Measurements from ENCODE around the gene CLEC18C. TPM values are rescaled to one million over a fixed set of nuclear protein-coding genes. Genes with fewer than 3 reads are reported as not detected.

Gene CLEC18C
- total and polyA plus RNA-seq, 2 of the 4 experiments (the other 2 are of a cell fraction): 0.03 TPM; not detected in 1

DNA sequence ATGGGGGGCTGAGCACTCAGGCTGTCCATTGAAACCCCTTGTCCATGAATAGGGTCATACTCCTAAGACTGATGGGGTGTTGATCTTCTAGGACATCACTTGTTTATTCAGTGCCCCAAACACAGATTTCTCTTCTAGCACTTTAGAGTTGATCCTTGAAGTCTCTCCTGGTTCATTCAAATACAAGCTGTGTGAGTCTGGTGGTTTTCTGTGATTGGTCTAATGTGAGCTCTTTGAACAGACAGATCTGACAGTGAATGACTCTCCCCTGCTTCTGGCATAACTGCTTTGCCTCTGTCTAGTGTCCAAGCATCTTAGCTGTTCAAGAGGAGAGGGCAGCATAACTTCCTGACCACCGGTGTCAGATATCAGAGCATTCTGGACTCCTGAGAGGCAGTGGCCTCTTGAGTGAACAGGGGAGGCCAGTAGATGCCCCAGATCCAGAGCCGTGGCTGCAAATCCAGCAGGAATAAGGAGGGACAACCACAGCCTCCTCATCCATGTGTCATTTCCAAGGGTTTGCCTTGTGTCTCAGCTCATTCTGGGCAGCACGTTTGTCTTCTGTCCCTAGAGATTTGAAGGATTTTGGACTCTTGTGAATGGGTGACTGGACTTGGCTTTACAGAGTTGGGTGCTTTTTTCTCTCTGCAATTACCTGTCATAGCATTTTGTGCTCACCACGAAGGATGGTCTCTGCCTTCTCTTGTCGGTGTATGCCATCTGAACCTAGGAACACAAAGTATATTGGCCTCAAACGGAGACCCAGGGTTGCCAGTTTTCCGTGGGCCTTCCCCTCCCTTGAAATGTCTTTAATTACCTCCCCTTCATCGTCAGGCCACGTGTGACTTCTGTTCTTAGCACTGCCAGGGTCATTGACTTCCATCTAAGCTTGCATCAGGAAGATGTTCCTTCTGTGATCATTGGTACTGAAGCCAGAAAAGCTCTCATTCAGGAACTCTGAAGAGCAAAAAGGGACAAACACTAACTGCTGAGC is 13.9 kb upstream of the CLEC18C start (continued):
- TF ChIP-seq RFX5 (IDR thresholded peaks at IDR 0.05; ENCODE audit: low read depth, low read length) (no peak), RCOR1 (IDR thresholded peaks at IDR 0.05; ENCODE audit: insufficient replicate concordance, low read length) (no peak)

GRCh38 chr16:70160388-70160787 is 13.2 kb upstream of the CLEC18C start:
- POLR2A ChIA-PET (ENCODE audit: unreplicated experiment): no interaction called here

More at GRCh38 chr16:70160388-70160787, 13.2 kb upstream of the CLEC18C start:
- Histone ChIP-seq H2AK5ac (ENCODE audit: low read depth, low read length) (no peak overlapping the region), H4K5ac (ENCODE audit: low read depth, low read length) (no peak overlapping the region), H3K36me3 (ENCODE audit: control insufficient read depth, insufficient read depth, low read length) (peaks cover 47% of the 10 kb centered on the region), H3K23ac (ENCODE audit: low read depth, low read length) (no peak overlapping the region), H3K4me1 (ENCODE audit: control insufficient read depth, insufficient read depth, low read length) (peaks cover 8% of the 10 kb centered on the region), H2BK120ac (ENCODE audit: low read depth, low read length) (no peak overlapping the region), H4K91ac (ENCODE audit: insufficient read depth, low read depth, low read length) (no peak overlapping the region), H2BK5ac (ENCODE audit: low read depth, low read length, poor library complexity, severe bottlenecking) (no peak overlapping the region), H3K4me2 (ENCODE audit: low read depth, low read length) (no peak overlapping the region), H2AFZ (replicated peaks; ENCODE audit: low read length, poor library complexity) (no peak overlapping the region), H3K27ac (ENCODE audit: insufficient read depth, low read length) (no peak overlapping the region), H3K27me3 (ENCODE audit: control insufficient read depth, insufficient read depth, low read length) (no peaks in the 10 kb centered on the region), H4K8ac (ENCODE audit: low read depth in 2 of 2, low read length in 2 of 2) (no peak overlapping the region), H2BK15ac (ENCODE audit: low read depth, low read length) (no peak overlapping the region), H4K20me1 (ENCODE audit: insufficient read depth, low read length) (peaks cover 3% of the 10 kb centered on the region; the same call in 1 of the 2 replicates), H3K4me3 (ENCODE audit: insufficient read depth, low read depth, low read length) (no peak overlapping the region), H3K79me1 (ENCODE audit: low read depth in 1 of 2, low read length in 2 of 2) (no peaks in the 10 kb centered on the region), H3K9me1 (ENCODE audit: insufficient read depth, low read length) (peaks cover 10% of the 10 kb centered on the region; the same call in 1 of the 2 replicates), H2BK20ac (ENCODE audit: low read depth, low read length) (no peak overlapping the region), H3K56ac (ENCODE audit: extremely low read depth, insufficient read depth, low read length) (no peak overlapping the region), H3K14ac (replicated peaks; ENCODE audit: low read depth, low read length) (no peak overlapping the region), H3K9me3 (ENCODE audit: control insufficient read depth, insufficient read depth, low read length) (no peaks in the 10 kb centered on the region), H3K4ac (ENCODE audit: low read depth, low read length) (no peak overlapping the region), H2AK9ac (replicated peaks; ENCODE audit: low read depth, low read length, poor library complexity) (peak overlapping the region; percentile 20), H3K9ac (ENCODE audit: low read depth, low read length) (no peak overlapping the region), H3K18ac (ENCODE audit: low read depth, low read length) (no peak overlapping the region)
- TF ChIP-seq MAZ (IDR thresholded peaks at IDR 0.05; ENCODE audit: borderline replicate concordance, low read depth, low read length): no peak
- TF ChIP-seq RAD21 (IDR thresholded peaks at IDR 0.05; ENCODE audit: low read length): no peak
- no peak for TF ChIP-seq BHLHE40 (IDR thresholded peaks at IDR 0.05; ENCODE audit: low read depth, low read length)
- DNase-seq: no peak
- no TSS peak for BruUV-seq (replicated peaks)
- intact Hi-C loops (cut with micrococcal nuclease): no loop called here
- dilution Hi-C loops (cut with HindIII; ENCODE audit: low sequenced_read_pairs, unreplicated experiment): no loop called here
- in situ Hi-C loops (cut with MboI; ENCODE audit: low sequenced_read_pairs): no loop called here
- CTCF ChIA-PET: no interaction called here
- no peak for ATAC-seq (ENCODE audit: low read depth)
- 87% methylated on average over 6 of the region's 6 CpGs; no CpG with 5 or more reads in 1 of the 2 experiments for WGBS, 2 experiments (ENCODE audit: extremely low coverage in 2 of 2, insufficient read length in 1 of 2)

Measured in IMR-90 (cell line).